ENCODE data around the gene PRKCB. TPM values are rescaled to one million over a fixed set of nuclear protein-coding genes. Genes with fewer than 3 reads are reported as not detected.

PRKCB gene
- total RNA-seq, 4 donors from 2014 or later = 7.0 to 88.3 (median 15.9) TPM

GRCh38 chr16:24045641-24046040, 209.9 kb downstream of the PRKCB start:
- Histone ChIP-seq H3K9me3 (no peaks in the 10 kb centered on the region), H3K27me3 (no peaks in the 10 kb centered on the region), H3K4me3 (no peak overlapping the region), H3K4me1 (no peaks in the 10 kb centered on the region), H3K36me3 (no peaks in the 10 kb centered on the region), H3K27ac (no peak overlapping the region)
- no peak for TF ChIP-seq CTCF (IDR thresholded peaks at IDR 0.05)
- TF ChIP-seq POLR2A (IDR thresholded peaks at IDR 0.05) = no peak
- peak in 1 of 3 donors; percentile 37 for DNase-seq

- no peaks in the 10 kb centered on the region for H3K4me1 ChIP-seq
- H3K27ac ChIP-seq = no peak overlapping the region
- no peaks in the 10 kb centered on the region for H3K36me3 ChIP-seq
- DNase-seq = no peak
- no peaks in the 10 kb centered on the region for H3K9me3 ChIP-seq
- TF ChIP-seq CTCF (IDR thresholded peaks at IDR 0.05) (no peak), POLR2A (IDR thresholded peaks at IDR 0.05) (no peak)
- H3K4me3 ChIP-seq = no peak overlapping the region
- H3K27me3 ChIP-seq = no peaks in the 10 kb centered on the region
These were observed 210.7 kb downstream of the PRKCB start for GRCh38 chr16:24046442-24046841.

GRCh38 chr16:24049113-24049512, 213.3 kb downstream of the PRKCB start:
- H3K27ac ChIP-seq = no peak overlapping the region
- no peaks in the 10 kb centered on the region for H3K4me1 ChIP-seq
- TF ChIP-seq CTCF (IDR thresholded peaks at IDR 0.05) = no peak
- TF ChIP-seq POLR2A (IDR thresholded peaks at IDR 0.05) = no peak
- H3K9me3 ChIP-seq = no peaks in the 10 kb centered on the region
- H3K4me3 ChIP-seq = no peak overlapping the region
- no peaks in the 10 kb centered on the region for H3K36me3 ChIP-seq
- no peaks in the 10 kb centered on the region for H3K27me3 ChIP-seq
- DNase-seq = peak in 1 of 3 donors; percentile 35

GRCh38 chr16:24051125-24051524, 215.3 kb downstream of the PRKCB start:
- no peak overlapping the region for H3K27ac ChIP-seq

GRCh38 chr16:24052329-24053098, 216.7 kb downstream of the PRKCB start:
- TF ChIP-seq CTCF (IDR thresholded peaks at IDR 0.05) = no peak
- TF ChIP-seq POLR2A (IDR thresholded peaks at IDR 0.05) = no peak
- Histone ChIP-seq H3K27me3 (no peaks in the 10 kb centered on the region), H3K9me3 (no peaks in the 10 kb centered on the region), H3K27ac (no peak overlapping the region), H3K4me1 (no peaks in the 10 kb centered on the region), H3K36me3 (no peaks in the 10 kb centered on the region), H3K4me3 (no peak overlapping the region)
- no peak for DNase-seq

More at GRCh38 chr16:24051125-24051524, 215.3 kb downstream of the PRKCB start:
- Histone ChIP-seq H3K4me3 (no peak overlapping the region), H3K4me1 (no peaks in the 10 kb centered on the region), H3K9me3 (no peaks in the 10 kb centered on the region), H3K36me3 (no peaks in the 10 kb centered on the region), H3K27me3 (no peaks in the 10 kb centered on the region)
- TF ChIP-seq POLR2A (IDR thresholded peaks at IDR 0.05) (no peak), CTCF (IDR thresholded peaks at IDR 0.05) (no peak)
- DNase-seq = no peak
